ENCODE measurements around the gene EIPR1. TPM values are rescaled to one million over a fixed set of nuclear protein-coding genes. Genes with fewer than 3 reads are reported as not detected.

The EIPR1 gene
- total RNA-seq, 4 donors from 2014 or later: 13.8 to 19.0 (median 15.3) TPM

DNA sequence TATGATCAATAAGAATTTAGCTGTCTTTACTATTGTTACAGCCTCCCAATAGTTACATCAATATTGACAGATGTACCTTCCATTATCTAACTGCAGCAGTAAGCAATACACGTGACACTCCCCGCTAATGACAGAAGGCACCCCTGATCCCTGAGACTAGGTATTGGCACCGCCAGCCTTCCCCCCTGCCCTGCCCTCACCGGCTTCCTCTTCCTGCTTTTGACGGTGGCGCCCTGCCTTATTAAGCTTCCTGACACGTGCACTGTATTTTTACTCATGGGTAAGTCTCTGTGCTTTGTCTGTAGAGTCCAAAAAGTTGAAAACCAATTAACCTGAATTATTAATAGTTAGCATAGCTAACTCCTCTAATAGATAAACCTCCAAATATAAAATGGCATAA, 223.5 kb downstream of the EIPR1 start:
- peaks cover 0 to 3% (median 0%) of the 10 kb centered on the region in 4 donors for H3K9me3 ChIP-seq
- DNase-seq (ENCODE audit: extremely low spot score): no peak
- H3K27ac ChIP-seq (replicated peaks in 1 of 4): no peak overlapping the region
- no peak for TF ChIP-seq EP300 (IDR thresholded peaks at IDR 0.05)
- intact Hi-C loops (cut with DNase I): no loop called here
- H3K36me3 ChIP-seq: no peaks in the 10 kb centered on the region
- WGBS: 76% methylated on average over 7 of the region's 7 CpGs
- no peaks in the 10 kb centered on the region for H3K4me1 ChIP-seq
- no peaks in the 10 kb centered on the region for H3K27me3 ChIP-seq
- H3K4me3 ChIP-seq: no peak overlapping the region

- intact Hi-C loops (cut with DNase I): no loop called here
- Histone ChIP-seq H3K9me3 (peaks cover 0 to 3% (median 0%) of the 10 kb centered on the region in 4 donors), H3K27me3 (peaks cover 0 to 16% (median 0%) of the 10 kb centered on the region in 4 donors), H3K4me1 (no peaks in the 10 kb centered on the region), H3K4me3 (no peak overlapping the region), H3K27ac (replicated peaks in 1 of 4) (no peak overlapping the region), H3K36me3 (no peaks in the 10 kb centered on the region)
- 94% methylated on average over 6 of the region's 6 CpGs for WGBS
- TF ChIP-seq EP300 (IDR thresholded peaks at IDR 0.05) (no peak), POLR2A (IDR thresholded peaks at IDR 0.05; ENCODE audit: low read depth) (no peak), POLR2AphosphoS5 (IDR thresholded peaks at IDR 0.05) (no peak)
- TF ChIP-seq, protein P1, sequence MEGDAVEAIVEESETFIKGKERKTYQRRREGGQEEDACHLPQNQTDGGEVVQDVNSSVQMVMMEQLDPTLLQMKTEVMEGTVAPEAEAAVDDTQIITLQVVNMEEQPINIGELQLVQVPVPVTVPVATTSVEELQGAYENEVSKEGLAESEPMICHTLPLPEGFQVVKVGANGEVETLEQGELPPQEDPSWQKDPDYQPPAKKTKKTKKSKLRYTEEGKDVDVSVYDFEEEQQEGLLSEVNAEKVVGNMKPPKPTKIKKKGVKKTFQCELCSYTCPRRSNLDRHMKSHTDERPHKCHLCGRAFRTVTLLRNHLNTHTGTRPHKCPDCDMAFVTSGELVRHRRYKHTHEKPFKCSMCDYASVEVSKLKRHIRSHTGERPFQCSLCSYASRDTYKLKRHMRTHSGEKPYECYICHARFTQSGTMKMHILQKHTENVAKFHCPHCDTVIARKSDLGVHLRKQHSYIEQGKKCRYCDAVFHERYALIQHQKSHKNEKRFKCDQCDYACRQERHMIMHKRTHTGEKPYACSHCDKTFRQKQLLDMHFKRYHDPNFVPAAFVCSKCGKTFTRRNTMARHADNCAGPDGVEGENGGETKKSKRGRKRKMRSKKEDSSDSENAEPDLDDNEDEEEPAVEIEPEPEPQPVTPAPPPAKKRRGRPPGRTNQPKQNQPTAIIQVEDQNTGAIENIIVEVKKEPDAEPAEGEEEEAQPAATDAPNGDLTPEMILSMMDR (IDR thresholded peaks at IDR 0.05): no peak
- no peak for DNase-seq (ENCODE audit: extremely low spot score)
Observed at GRCh38 chr2:3151153-3151918, 226.3 kb downstream of the EIPR1 start.

GRCh38 chr2:3149441-3150217, 228.0 kb downstream of the EIPR1 start:
- intact Hi-C loops (cut with DNase I): no loop called here
- Histone ChIP-seq H3K27me3 (peaks cover 0 to 16% (median 0%) of the 10 kb centered on the region in 4 donors), H3K27ac (replicated peaks in 1 of 4) (no peak overlapping the region), H3K4me1 (no peaks in the 10 kb centered on the region), H3K9me3 (peaks cover 0 to 3% (median 0%) of the 10 kb centered on the region in 4 donors), H3K4me3 (no peak overlapping the region), H3K36me3 (no peaks in the 10 kb centered on the region)
- DNase-seq (ENCODE audit: extremely low spot score): no peak
- WGBS: 83% methylated on average over 14 of the region's 15 CpGs
- TF ChIP-seq, protein P1 (IDR thresholded peaks at IDR 0.05): no peak
- TF ChIP-seq POLR2AphosphoS5 (IDR thresholded peaks at IDR 0.05) (no peak), EP300 (IDR thresholded peaks at IDR 0.05) (no peak)

DNA sequence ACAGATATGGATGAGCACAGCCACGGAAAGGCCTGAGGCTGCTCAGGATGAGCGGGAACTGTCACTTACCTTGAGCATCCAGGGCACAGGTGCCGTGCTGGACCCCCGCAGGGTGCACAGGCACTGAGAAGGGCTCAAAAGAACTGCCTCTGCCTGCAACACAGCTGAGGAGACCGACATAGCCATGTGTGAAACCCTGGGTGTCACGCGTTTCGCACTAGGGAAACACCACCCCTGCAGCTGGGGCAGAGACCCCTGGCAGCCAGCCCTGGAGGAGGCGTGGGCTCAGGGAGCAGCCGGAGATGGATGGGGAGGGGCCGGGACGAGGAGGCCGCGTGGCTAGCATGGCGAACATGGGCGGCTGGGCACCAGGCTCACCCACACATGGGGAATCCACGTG, 228.9 kb downstream of the EIPR1 start:
- TF ChIP-seq POLR2AphosphoS5 (IDR thresholded peaks at IDR 0.05) (no peak), EP300 (IDR thresholded peaks at IDR 0.05) (no peak), POLR2A (IDR thresholded peaks at IDR 0.05; ENCODE audit: low read depth) (no peak)
- TF ChIP-seq, protein P1 (IDR thresholded peaks at IDR 0.05): no peak
- H3K36me3 ChIP-seq: no peaks in the 10 kb centered on the region
- H3K4me3 ChIP-seq: no peak overlapping the region
- H3K4me1 ChIP-seq: no peaks in the 10 kb centered on the region
- peaks cover 0 to 3% (median 0%) of the 10 kb centered on the region in 4 donors for H3K9me3 ChIP-seq
- no peak for DNase-seq (ENCODE audit: extremely low spot score)
- H3K27me3 ChIP-seq: peaks cover 0 to 16% (median 0%) of the 10 kb centered on the region in 4 donors
- H3K27ac ChIP-seq (replicated peaks in 1 of 4): no peak overlapping the region
- intact Hi-C loops (cut with DNase I): no loop called here
- WGBS: 86% methylated on average over 9 of the region's 17 CpGs

Measured in esophagus muscularis mucosa (tissue), 4 donors.